Heart left ventricle (tissue), 16 donors: ENCODE data around the gene BMPR2. TPM values are rescaled to one million over a fixed set of nuclear protein-coding genes. Genes with fewer than 3 reads are reported as not detected.
"Not testable (repeated sequence)": the region's sequence is repeated elsewhere in the genome, so short reads cannot be mapped to it uniquely, and the experiment has no call there.

ENCODE experiments used
- ATAC-seq, 4 donors: fragments of 200-7000 bp; cut with Tn5 transposase; one replicate each; pipeline ENCODE4 v1.9.1; 2020 to 2022; ENCODE audit warnings: moderate library complexity in 4 of 4, mild to moderate bottlenecking in 3 of 4, moderate number of reproducible peaks in 1 of 4
- DNase-seq, 5 donors: peaks; one replicate each; pipeline ENCODE4 v3.0.0-alpha.2; 2020
- H3K27ac ChIP-seq, 12 donors: fragments of 200-600 bp; sonication (generic) in 4 of 12; one replicate each; pipeline versions ENCODE4 v1.5.0 to v1.8.0; 2016 to 2022; ENCODE audit warnings: mild to moderate bottlenecking in 2 of 12
- H3K27me3 ChIP-seq, 9 donors: fragments of 200-600 bp; sonication (generic) in 2 of 9; one replicate each; pipeline versions ENCODE4 v1.5.1 to v1.8.0; 2016 to 2022; ENCODE audit warnings: mild to moderate bottlenecking in 3 of 9
- H3K36me3 ChIP-seq, 9 donors: fragments of 200-600 bp; sonication (generic) in 2 of 9; one replicate each; pipeline versions ENCODE4 v1.5.0 to v1.8.0; 2018 to 2022; ENCODE audit warnings: mild to moderate bottlenecking in 2 of 9
- H3K4me1 ChIP-seq, 12 donors: fragments of 200-600 bp; sonication (generic) in 4 of 12; one replicate each; pipeline versions ENCODE4 v1.5.0 to v1.8.0; 2016 to 2022; ENCODE audit warnings: mild to moderate bottlenecking in 3 of 12
- H3K4me3 ChIP-seq, 12 donors: fragments of 200-600 bp; sonication (generic) in 4 of 12; one replicate each; pipeline versions ENCODE4 v1.5.0 to v1.8.0; 2017 to 2022; ENCODE audit warnings: mild to moderate bottlenecking in 9 of 12, moderate library complexity in 4 of 12
- H3K9me3 ChIP-seq, 12 donors: fragments of 200-600 bp; sonication (generic) in 4 of 12; one replicate each; pipeline versions ENCODE4 v1.5.0 to v1.8.0; 2016 to 2022; ENCODE audit warnings: mild to moderate bottlenecking in 1 of 12
- POLR2A ChIP-seq, 2 donors: fragments of 450-650 bp; IDR thresholded peaks; one replicate each; pipeline ENCODE4 v1.6.1; 2017; ENCODE audit warnings: antibody characterized with exemption in 2 of 2, mild to moderate bottlenecking in 2 of 2, moderate library complexity in 2 of 2
- WGBS, 4 donors: extraction: QIAGEN DNeasy Blood & Tissue Kit in 2 of 4; methylation state at CpG; one replicate each; pipeline versions ENCODE4 v1.1.5 to v1.1.7; 2013 to 2018; 5-methylcytosine and 5-hydroxymethylcytosine counted together
- intact Hi-C, 10 donors: fragments of 100-400 bp; cut with DNase I; formaldehyde crosslinking; loops; one replicate each; pipeline versions ENCODE4 v1.11.1 to v1.14.2; 2022
- polyA plus RNA-seq, 2 donors: library from polyadenylated mRNA; stranded (reverse); fragments of 200-250 nt; gene quantifications; one replicate each; pipeline ENCODE4 v1.2.3, GENCODE V29; 2013
- total RNA-seq, 9 donors: library from RNA; depleted of rRNA in 2 of 9; stranded (reverse); fragments of >200 nt in 2 of 9; fragmentation: NEBNext Ultra II Directional in 3 of 9; extraction: Animal tissue kit (Norgen Biotek cat#: 25700) in 3 of 9; gene quantifications; one replicate each; pipeline versions ENCODE4 v1.1.0 to v1.2.4, GENCODE V29; 2016 to 2023
- TF ChIP-seq, protein P1 (sequence below), 12 donors: fragments of 200-600 bp; sonication (generic) in 4 of 12; IDR thresholded peaks; one replicate each; pipeline versions ENCODE4 v1.5.0 to v1.8.0; 2018 to 2022; ENCODE audit warnings: antibody characterized with exemption in 12 of 12, mild to moderate bottlenecking in 5 of 12
- donor health status: ischemic (EF 13 %, LVEDD 7.1; RV severe dilation, severe dysfunction).
- donor health status: healthy with polysubstance abuse.
- donor health status: DM: no; HTN: yes; CAD: no.
- donor health status: DM: no; HTN: no; CAD: no.
- donor health status: ischemic (EF 25% LVEDD 6.9; RV normal size, moderate dysfunction).
- donor health status: ischemic (EF 25% LVEDD 5.7; RV mildly dilated, moderate dysfunction).
- donor health status: healthy.
- donor health status: DM: yes; HTN: yes; CAD: no.
- donor health status: ischemic (EF 35%, LVEDD 5.7; RV mildly dilated, moderate dysfunction).
- donor health status: nonischemic (EF 11% LVEDD 7.7; RV severe dilation, severe dysfunction).
- donor health status: DM: yes; HTN: yes; CAD: no.
- donor health status: PGD.
- donor health status: ischemic (EF 29% LVEDD 5.4; RV normal size, mild dysfunction).
- donor health status: nonischemic (EF 23%, LVEDD 6.1; RV moderate dilation, normal function).

The BMPR2 gene
- total and polyA plus RNA-seq, 11 donors: 9.0 to 81.9 (median 59.9) TPM

GRCh38 chr2:202541137-202541536 is 165.0 kb downstream of the BMPR2 start:
- WGBS, 4 donors: 38 to 47% (median 41%) methylated on average over 3 of the region's 3 CpGs
- ATAC-seq (peak; percentile 80 to 91 (median 86)), DNase-seq (no peak)
- TF ChIP-seq, protein P1, sequence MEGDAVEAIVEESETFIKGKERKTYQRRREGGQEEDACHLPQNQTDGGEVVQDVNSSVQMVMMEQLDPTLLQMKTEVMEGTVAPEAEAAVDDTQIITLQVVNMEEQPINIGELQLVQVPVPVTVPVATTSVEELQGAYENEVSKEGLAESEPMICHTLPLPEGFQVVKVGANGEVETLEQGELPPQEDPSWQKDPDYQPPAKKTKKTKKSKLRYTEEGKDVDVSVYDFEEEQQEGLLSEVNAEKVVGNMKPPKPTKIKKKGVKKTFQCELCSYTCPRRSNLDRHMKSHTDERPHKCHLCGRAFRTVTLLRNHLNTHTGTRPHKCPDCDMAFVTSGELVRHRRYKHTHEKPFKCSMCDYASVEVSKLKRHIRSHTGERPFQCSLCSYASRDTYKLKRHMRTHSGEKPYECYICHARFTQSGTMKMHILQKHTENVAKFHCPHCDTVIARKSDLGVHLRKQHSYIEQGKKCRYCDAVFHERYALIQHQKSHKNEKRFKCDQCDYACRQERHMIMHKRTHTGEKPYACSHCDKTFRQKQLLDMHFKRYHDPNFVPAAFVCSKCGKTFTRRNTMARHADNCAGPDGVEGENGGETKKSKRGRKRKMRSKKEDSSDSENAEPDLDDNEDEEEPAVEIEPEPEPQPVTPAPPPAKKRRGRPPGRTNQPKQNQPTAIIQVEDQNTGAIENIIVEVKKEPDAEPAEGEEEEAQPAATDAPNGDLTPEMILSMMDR (IDR thresholded peaks at IDR 0.05): no peak
- Histone ChIP-seq H3K9me3 (no peaks in the 10 kb centered on the region), H3K27me3 (no peaks in the 10 kb centered on the region), H3K4me3 (no peak overlapping the region), H3K36me3 (peaks cover 0 to 32% (median 4%) of the 10 kb centered on the region in 9 donors), H3K4me1 (peaks cover 0 to 33% (median 18%) of the 10 kb centered on the region in 12 donors), H3K27ac (no peak overlapping the region)
- intact Hi-C loops: loop anchor here in 3 of 10 donors (5.0 to 10.0 kb wide), 3 partner anchors 164 to 266 kb away; partner anchors contain the start of gene BMPR2 (in 3 of the 3)

DNA sequence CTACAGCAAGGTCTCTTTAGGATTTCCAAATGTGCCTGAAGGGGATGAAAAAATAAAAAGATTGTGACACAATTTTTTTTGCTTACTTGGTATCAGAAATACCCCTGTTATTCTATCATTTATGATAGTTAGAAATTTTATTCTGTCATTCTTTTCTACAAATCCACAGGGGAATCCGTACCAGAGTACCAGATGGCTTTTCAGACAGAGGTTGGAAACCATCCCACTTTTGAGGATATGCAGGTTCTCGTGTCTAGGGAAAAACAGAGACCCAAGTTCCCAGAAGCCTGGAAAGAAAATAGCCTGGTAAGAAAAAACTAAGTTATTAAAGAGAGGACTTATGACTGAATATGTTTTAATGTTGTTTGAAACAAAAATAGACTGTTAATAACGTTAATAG is 166.0 kb downstream of the BMPR2 start:
- 19 to 22% (median 21%) methylated on average over 3 of the region's 3 CpGs for WGBS, 4 donors
- Histone ChIP-seq H3K4me1 (peaks cover 0 to 36% (median 18%) of the 10 kb centered on the region in 12 donors), H3K36me3 (peaks cover 0 to 39% (median 4%) of the 10 kb centered on the region in 9 donors), H3K9me3 (no peaks in the 10 kb centered on the region), H3K27me3 (no peaks in the 10 kb centered on the region), H3K4me3 (no peak overlapping the region), H3K27ac (peak overlapping the region in 6 of 12 donors; percentile 8 to 45 (median 34))
- ATAC-seq (peak in 3 of 4 donors; percentile 46 to 54 (median 47)), DNase-seq (peak in 1 of 5 donors; percentile 27)
- intact Hi-C loops: loop anchor here in 3 of 10 donors (5.0 to 10.0 kb wide), 3 partner anchors 165 to 267 kb away; partner anchors contain the start of gene BMPR2 (in 3 of the 3)
- TF ChIP-seq, protein P1 (IDR thresholded peaks at IDR 0.05): no peak
- no peak for TF ChIP-seq POLR2A (IDR thresholded peaks at IDR 0.05)

DNA sequence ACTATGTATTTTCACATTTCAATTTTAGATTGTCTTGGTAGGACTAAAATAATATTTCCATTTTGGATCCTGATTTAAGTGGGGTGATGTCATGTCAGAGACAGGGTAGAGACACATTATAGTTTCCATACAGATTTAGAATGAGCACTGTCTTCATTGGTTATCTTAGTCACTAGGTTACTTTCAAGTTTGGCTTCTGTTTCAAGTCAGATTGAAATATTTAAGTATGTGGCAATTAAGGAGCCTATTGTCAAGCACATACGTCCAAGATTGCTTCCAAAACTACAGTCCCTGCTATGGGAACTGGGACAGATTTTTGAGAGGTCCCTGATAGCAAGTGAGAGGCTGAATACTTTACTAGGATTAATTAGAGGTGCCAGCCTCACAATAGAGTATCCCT is 169.4 kb downstream of the BMPR2 start:
- H3K36me3 ChIP-seq: peaks cover 0 to 67% (median 4%) of the 10 kb centered on the region in 9 donors
- WGBS, 4 donors: 47 to 70% (median 52%) methylated on average over 1 of the region's 1 CpG
- H3K4me1 ChIP-seq: peaks cover 0 to 32% (median 15%) of the 10 kb centered on the region in 12 donors
- no peak for TF ChIP-seq POLR2A (IDR thresholded peaks at IDR 0.05)
- TF ChIP-seq, protein P1 (IDR thresholded peaks at IDR 0.05): no peak
- intact Hi-C loops: loop anchor here in 3 of 10 donors (10.0 kb wide), 2 partner anchors 171 to 271 kb away; partner anchors contain the start of gene BMPR2 (in 1 of the 3)
- no peaks in the 10 kb centered on the region for H3K9me3 ChIP-seq
- H3K4me3 ChIP-seq: no peak overlapping the region
- no peak for DNase-seq
- no peaks in the 10 kb centered on the region for H3K27me3 ChIP-seq
- no peak overlapping the region for H3K27ac ChIP-seq
- no peak for ATAC-seq

DNA sequence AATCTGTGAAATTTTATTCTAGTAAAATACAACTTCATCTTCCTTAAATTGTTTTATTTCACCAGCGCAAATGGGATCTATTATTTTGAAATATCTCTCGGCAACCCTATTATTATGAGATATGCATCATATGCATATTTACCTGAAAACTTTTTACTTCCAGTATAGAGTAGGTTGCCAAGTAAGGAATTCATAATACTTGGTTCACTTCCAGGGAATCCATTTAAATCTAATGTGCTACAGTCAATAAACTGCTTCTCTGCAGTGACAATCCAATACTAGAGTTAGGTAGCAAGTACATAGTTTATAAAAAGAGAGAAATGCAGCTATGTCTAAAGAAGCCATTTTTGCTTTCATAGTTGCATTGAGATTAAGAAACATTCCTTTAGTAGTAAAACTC is 169.8 kb downstream of the BMPR2 start:
- H3K27me3 ChIP-seq: no peaks in the 10 kb centered on the region
- WGBS, 4 donors: 94 to 97% (median 95%) methylated on average over 2 of the region's 2 CpGs
- ATAC-seq (no peak), DNase-seq (no peak)
- H3K9me3 ChIP-seq: no peaks in the 10 kb centered on the region
- peaks cover 0 to 28% (median 14%) of the 10 kb centered on the region in 12 donors for H3K4me1 ChIP-seq
- TF ChIP-seq, protein P1 (IDR thresholded peaks at IDR 0.05): no peak
- no peak for TF ChIP-seq POLR2A (IDR thresholded peaks at IDR 0.05)
- intact Hi-C loops: loop anchor here in 3 of 10 donors (10.0 kb wide), 2 partner anchors 171 to 271 kb away; partner anchors contain the start of gene BMPR2 (in 1 of the 3)
- no peak overlapping the region for H3K27ac ChIP-seq
- no peak overlapping the region for H3K4me3 ChIP-seq
- peaks cover 0 to 68% (median 4%) of the 10 kb centered on the region in 9 donors for H3K36me3 ChIP-seq

DNA sequence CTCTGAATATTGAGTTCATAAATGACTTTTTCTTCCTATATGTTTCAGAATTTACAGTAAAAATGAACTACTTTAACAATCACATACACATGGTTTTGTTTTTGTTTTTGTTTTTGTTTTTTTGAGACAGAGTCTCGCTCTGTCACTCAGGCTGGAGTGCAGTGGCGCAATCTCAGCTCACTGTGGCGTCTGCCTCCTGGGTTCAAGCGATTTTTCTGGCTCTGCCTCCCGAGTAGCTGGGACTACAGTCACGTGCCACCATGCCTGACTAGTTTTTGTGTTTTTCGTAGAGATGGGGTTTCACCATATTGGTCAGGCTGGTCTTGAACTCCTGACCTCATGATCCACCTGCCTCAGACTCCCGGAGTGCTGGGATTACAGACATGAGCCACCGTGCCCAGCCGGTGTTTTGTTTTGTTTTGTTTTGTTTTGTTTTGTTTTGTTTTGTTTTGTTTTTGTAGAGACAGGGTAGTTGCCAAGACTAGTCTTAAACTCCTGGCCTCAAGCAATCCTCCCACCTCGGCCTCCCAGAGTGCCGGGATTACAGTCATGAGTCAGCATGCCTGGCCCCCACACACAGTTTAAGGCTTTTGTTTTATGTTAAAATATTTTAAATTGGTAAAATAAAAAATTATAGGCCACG is 170.5 kb downstream of the BMPR2 start:
- peaks cover 0 to 68% (median 4%) of the 10 kb centered on the region in 9 donors for H3K36me3 ChIP-seq
- intact Hi-C loops: loop anchor here in 3 of 10 donors (10.0 kb wide), 2 partner anchors 172 to 272 kb away; partner anchors contain the start of gene BMPR2 (in 1 of the 3)
- H3K27ac ChIP-seq, H3K4me3 ChIP-seq, ATAC-seq, H3K27me3 ChIP-seq, DNase-seq, H3K9me3 ChIP-seq: not testable (repeated sequence)
- WGBS, 4 donors: 87 to 94% (median 93%) methylated on average over 13 of the region's 13 CpGs
- H3K4me1 ChIP-seq: peaks cover 0 to 22% (median 8%) of the 10 kb centered on the region in 12 donors
